Nephron progenitor cell (in vitro differentiated cells): ENCODE results near the gene TEX2.
"Not testable (repeated sequence)": the region's sequence is repeated elsewhere in the genome, so short reads cannot be mapped to it uniquely, and the experiment has no call there.

Experiments used
- DNase-seq: peaks from one replicate; pipeline ENCODE4 v3.0.0; 2021
- H3K27ac Mint-ChIP-seq: 2 replicates; pipeline ENCODE4 v1.8.0; 2021; ENCODE audit warnings: mild to moderate bottlenecking, moderate library complexity, mixed read lengths
- H3K27me3 Mint-ChIP-seq: 2 replicates; pipeline ENCODE4 v1.8.0; 2021; ENCODE audit warnings: mild to moderate bottlenecking, low read depth, mixed read lengths; ENCODE audit not compliant: poor library complexity
- H3K36me3 Mint-ChIP-seq: 2 replicates; pipeline ENCODE4 v1.8.0; 2021; ENCODE audit warnings: low read depth, mixed read lengths
- H3K4me1 Mint-ChIP-seq: 2 replicates; pipeline ENCODE4 v1.8.0; 2021; ENCODE audit warnings: mixed read lengths
- H3K4me3 Mint-ChIP-seq: 2 replicates; pipeline ENCODE4 v1.8.0; 2021; ENCODE audit warnings: mild to moderate bottlenecking, moderate library complexity, mixed read lengths
- H3K9me3 Mint-ChIP-seq: 2 replicates; pipeline ENCODE4 v1.8.0; 2021; ENCODE audit warnings: mild to moderate bottlenecking, moderate library complexity, mixed read lengths
- CTCF ChIP-seq: fragments of 200-600 bp; sonication (generic); IDR thresholded peaks from 2 replicates; pipeline ENCODE4 v1.5.0; 2021; ENCODE audit warnings: antibody characterized with exemption

Gene TEX2

GRCh38 chr17:64123114-64123513, 139.9 kb downstream of the TEX2 start:
- no peak for TF ChIP-seq CTCF
- H3K4me3 Mint-ChIP-seq, result no peak overlapping the region
- peaks cover 8% of the 10 kb centered on the region for H3K36me3 Mint-ChIP-seq
- H3K27ac Mint-ChIP-seq, result no peak overlapping the region
- H3K9me3 Mint-ChIP-seq, result peaks cover 4% of the 10 kb centered on the region
- H3K27me3 Mint-ChIP-seq, result peaks cover 11% of the 10 kb centered on the region
- no peak for DNase-seq
- peaks cover 17% of the 10 kb centered on the region for H3K4me1 Mint-ChIP-seq

GRCh38 chr17:64120972-64121786, 141.9 kb downstream of the TEX2 start:
- not testable (repeated sequence) for H3K4me3 Mint-ChIP-seq, DNase-seq, H3K4me1 Mint-ChIP-seq, H3K9me3 Mint-ChIP-seq, H3K27ac Mint-ChIP-seq
- Mint-ChIP-seq H3K36me3 (peaks cover 13% of the 10 kb centered on the region), H3K27me3 (peaks cover 11% of the 10 kb centered on the region)

GRCh38 chr17:64120159-64120810, 142.8 kb downstream of the TEX2 start:
- Mint-ChIP-seq H3K27me3 (peaks cover 14% of the 10 kb centered on the region), H3K4me3 (no peak overlapping the region), H3K36me3 (peaks cover 13% of the 10 kb centered on the region), H3K4me1 (peaks cover 7% of the 10 kb centered on the region), H3K9me3 (peaks cover 4% of the 10 kb centered on the region), H3K27ac (no peak overlapping the region)
- TF ChIP-seq CTCF, result no peak
- DNase-seq, result no peak

- peaks cover 4% of the 10 kb centered on the region for H3K36me3 Mint-ChIP-seq
- no peak overlapping the region for H3K4me3 Mint-ChIP-seq
- peaks cover 7% of the 10 kb centered on the region for H3K27me3 Mint-ChIP-seq
- TF ChIP-seq CTCF, result no peak
- no peak for DNase-seq
- peaks cover 7% of the 10 kb centered on the region for H3K4me1 Mint-ChIP-seq
- no peaks in the 10 kb centered on the region for H3K9me3 Mint-ChIP-seq
- no peak overlapping the region for H3K27ac Mint-ChIP-seq
These were observed 144.8 kb downstream of the TEX2 start for GRCh38 chr17:64117981-64118979.

GRCh38 chr17:64115822-64116534, 147.1 kb downstream of the TEX2 start:
- no peak for TF ChIP-seq CTCF
- DNase-seq, result no peak
- Mint-ChIP-seq H3K9me3 (no peaks in the 10 kb centered on the region), H3K4me1 (peaks cover 11% of the 10 kb centered on the region), H3K27me3 (peaks cover 7% of the 10 kb centered on the region), H3K27ac (no peak overlapping the region), H3K4me3 (no peak overlapping the region), H3K36me3 (peaks cover 4% of the 10 kb centered on the region)
